DOHH2 (cell line): ENCODE measurements around the gene ALS2.

Experiments
- H3F3A ChIP-seq: fragments of 200-600 bp; sonication (generic), shearing (Covaris generic); 2 replicates; pipeline ENCODE4 v1.6.0; 2016; ENCODE audit warnings: antibody characterized with exemption, mild to moderate bottlenecking; ENCODE audit not compliant: control insufficient read depth, insufficient read depth
- H3K27ac ChIP-seq: fragments of 200-600 bp; sonication (generic); 2 replicates; pipeline ENCODE4 v1.5.1; 2014; ENCODE audit warnings: low read depth, mild to moderate bottlenecking, low read length, moderate library complexity
- H3K27me3 ChIP-seq: fragments of 200-600 bp; sonication (generic); 2 replicates; pipeline ENCODE4 v1.6.1; 2014; ENCODE audit warnings: mild to moderate bottlenecking, low read length, mixed read lengths; ENCODE audit not compliant: control insufficient read depth
- H3K36me3 ChIP-seq: fragments of 200-600 bp; sonication (generic); 2 replicates; pipeline ENCODE4 v1.6.1; 2014; ENCODE audit warnings: mild to moderate bottlenecking, low read length, moderate library complexity, mixed read lengths; ENCODE audit not compliant: control insufficient read depth
- H3K4me1 ChIP-seq: fragments of 200-600 bp; sonication (generic); 2 replicates; pipeline ENCODE4 v1.6.1; 2014; ENCODE audit warnings: mild to moderate bottlenecking, low read length, mixed read lengths; ENCODE audit not compliant: control insufficient read depth
- H3K4me2 ChIP-seq: fragments of 200-600 bp; sonication (generic); 2 replicates; pipeline ENCODE4 v1.6.0; 2014; ENCODE audit warnings: mild to moderate bottlenecking, low read length, moderate library complexity
- H3K4me3 ChIP-seq: fragments of 200-600 bp; sonication (generic); 2 replicates; pipeline ENCODE4 v1.5.1; 2014; ENCODE audit warnings: mild to moderate bottlenecking, low read length, mixed read lengths
- H3K79me2 ChIP-seq: fragments of 200-600 bp; sonication (generic); 2 replicates; pipeline ENCODE4 v1.6.1; 2014; ENCODE audit warnings: mild to moderate bottlenecking, low read length, mixed read lengths; ENCODE audit not compliant: control insufficient read depth
- H3K9me2 ChIP-seq: fragments of 200-600 bp; sonication (generic); replicated peaks from 2 replicates; pipeline ENCODE4 v1.6.1; 2014; ENCODE audit warnings: mild to moderate bottlenecking, low read length, mixed read lengths; ENCODE audit not compliant: control insufficient read depth
- H3K9me3 ChIP-seq: fragments of 200-600 bp; sonication (generic); 2 replicates; pipeline ENCODE4 v1.6.1; 2014; ENCODE audit warnings: antibody characterized with exemption, low read length, mixed read lengths; ENCODE audit not compliant: control insufficient read depth, insufficient read depth
- H4K20me1 ChIP-seq: fragments of 200-600 bp; sonication (generic); 2 replicates; pipeline ENCODE4 v1.6.0; 2014; ENCODE audit warnings: low read depth, mild to moderate bottlenecking, antibody characterized with exemption, low read length, moderate library complexity; ENCODE audit not compliant: control insufficient read depth, insufficient read depth
- CTCF ChIP-seq: fragments of 200-600 bp; sonication (generic); IDR thresholded peaks from one replicate; pipeline ENCODE4 v1.5.1; 2014; ENCODE audit warnings: antibody characterized with exemption, mild to moderate bottlenecking, low read depth, low read length; ENCODE audit not compliant: poor library complexity, severe bottlenecking
- EZH2phosphoT487 ChIP-seq: fragments of 200-600 bp; sonication (generic); IDR thresholded peaks from 2 replicates; pipeline ENCODE4 v1.6.1; 2017; ENCODE audit warnings: borderline replicate concordance, mild to moderate bottlenecking, antibody characterized with exemption, low read length, moderate library complexity, mixed read lengths

ALS2 gene

GRCh38 chr2:201795607-201796477 is 15.1 kb upstream of the ALS2 start:
- no peaks in the 10 kb centered on the region for H3K36me3 ChIP-seq
- no peaks in the 10 kb centered on the region for H3K9me2 ChIP-seq
- H3K79me2 ChIP-seq: no peaks in the 10 kb centered on the region
- H4K20me1 ChIP-seq: no peaks in the 10 kb centered on the region
- H3K4me1 ChIP-seq: peaks cover 8% of the 10 kb centered on the region; the same call in 1 of the 2 replicates
- no peaks in the 10 kb centered on the region for H3K27me3 ChIP-seq
- no peaks in the 10 kb centered on the region for H3K9me3 ChIP-seq
- no peaks in the 10 kb centered on the region for H3F3A ChIP-seq
- H3K4me2 ChIP-seq: no peak overlapping the region
- no peak overlapping the region for H3K4me3 ChIP-seq
- H3K27ac ChIP-seq: no peak overlapping the region
- TF ChIP-seq EZH2phosphoT487 (no peak), CTCF (peak; percentile 53)

- H3K4me2 ChIP-seq: no peak overlapping the region
- H3F3A ChIP-seq: no peaks in the 10 kb centered on the region
- H3K9me2 ChIP-seq: no peaks in the 10 kb centered on the region
- TF ChIP-seq EZH2phosphoT487 (no peak), CTCF (no peak)
- no peaks in the 10 kb centered on the region for H3K36me3 ChIP-seq
- no peaks in the 10 kb centered on the region for H3K27me3 ChIP-seq
- H4K20me1 ChIP-seq: no peaks in the 10 kb centered on the region
- peaks cover 8% of the 10 kb centered on the region; the same call in 1 of the 2 replicates for H3K4me1 ChIP-seq
- H3K27ac ChIP-seq: no peak overlapping the region
- no peak overlapping the region for H3K4me3 ChIP-seq
- H3K9me3 ChIP-seq: no peaks in the 10 kb centered on the region
- no peaks in the 10 kb centered on the region for H3K79me2 ChIP-seq
These were observed 13.6 kb upstream of the ALS2 start for GRCh38 chr2:201794294-201794693.

GRCh38 chr2:201793631-201794030 is 12.9 kb upstream of the ALS2 start:
- H3K27ac ChIP-seq: no peak overlapping the region
- no peaks in the 10 kb centered on the region for H3K79me2 ChIP-seq
- H4K20me1 ChIP-seq: no peaks in the 10 kb centered on the region
- H3K9me2 ChIP-seq: no peaks in the 10 kb centered on the region
- TF ChIP-seq EZH2phosphoT487 (no peak), CTCF (no peak)
- peaks cover 8% of the 10 kb centered on the region; the same call in 1 of the 2 replicates for H3K4me1 ChIP-seq
- H3K9me3 ChIP-seq: no peaks in the 10 kb centered on the region
- no peak overlapping the region for H3K4me3 ChIP-seq
- no peaks in the 10 kb centered on the region; the same call in 1 of the 2 replicates for H3K27me3 ChIP-seq
- H3K36me3 ChIP-seq: no peaks in the 10 kb centered on the region
- no peaks in the 10 kb centered on the region for H3F3A ChIP-seq
- no peak overlapping the region for H3K4me2 ChIP-seq
